Measurements from ENCODE around the gene SYT11. TPM values are rescaled to one million over a fixed set of nuclear protein-coding genes. Genes with fewer than 3 reads are reported as not detected.

Gene SYT11
- total and polyA plus RNA-seq, 10 donors, result 1.1 to 22.1 (median 11.9) TPM

GRCh38 chr1:155910621-155911121 is 51.3 kb downstream of the SYT11 start:
- no peak for DNase-seq
- Histone ChIP-seq H3K27ac (peak overlapping the region; percentile 76 to 94 (median 92)), H3K36me3 (peaks cover 0 to 83% (median 69%) of the 10 kb centered on the region in 6 donors), H3K4me1 (peaks cover 13 to 47% (median 29%) of the 10 kb centered on the region in 6 donors), H3K4me3 (peak overlapping the region; percentile 58 to 84 (median 69)), H3K9me3 (no peaks in the 10 kb centered on the region), H3K27me3 (replicated peaks in 1 of 7) (no peaks in the 10 kb centered on the region)
- intact Hi-C loops (cut with DNase I; ENCODE audit: low total_unique reads), result no loop called here
- TF ChIP-seq CTCF (IDR thresholded peaks at IDR 0.05 in 8 of 11, conservative IDR thresholded peaks at IDR 0.05 in 3 of 11) (no peak), POLR2A (IDR thresholded peaks at IDR 0.05) (no peak), POLR2AphosphoS5 (IDR thresholded peaks at IDR 0.05) (no peak)
- 2 to 6% (median 4%) methylated on average over 11 of the region's 11 CpGs for WGBS, 5 donors

GRCh38 chr1:155911156-155912055 is 52.0 kb downstream of the SYT11 start, which contains the start of gene RIT1:
Gene RIT1, minus strand, starts transcription at chr1:155911349. Its CDS starts 588 bp downstream, at chr1:155910761.
- Histone ChIP-seq H3K27ac (peak within 1 kb of the TSS; percentile 76 to 94 (median 92)), H3K4me1 (peaks cover 13 to 47% (median 29%) of the 10 kb centered on the region in 6 donors), H3K9me3 (no peaks in the 10 kb centered on the region), H3K27me3 (replicated peaks in 1 of 7) (no peaks in the 10 kb centered on the region), H3K36me3 (peaks cover 6 to 83% (median 70%) of the 10 kb centered on the region in 6 donors), H3K4me3 (peak within 1 kb of the TSS; percentile 58 to 84 (median 69))
- 6 to 14% (median 7%) methylated on average over 16 to 34 of the region's 34 CpGs for WGBS, 5 donors
- peak; percentile 96 for DNase-seq
- intact Hi-C loops (cut with DNase I; ENCODE audit: low total_unique reads), result no loop called here
- TF ChIP-seq CTCF (IDR thresholded peaks at IDR 0.05 in 8 of 11, conservative IDR thresholded peaks at IDR 0.05 in 3 of 11), result peak in 8 of 11 experiments; percentile 15 to 63 (median 49)
- peak in 2 of 3 donors; percentile 15 to 63 for TF ChIP-seq POLR2A (IDR thresholded peaks at IDR 0.05)
- TF ChIP-seq POLR2AphosphoS5 (IDR thresholded peaks at IDR 0.05), result peak; percentile 94 to 96 (median 95)

GRCh38 chr1:155912056-155912536 is 52.7 kb downstream of the SYT11 start:
- H3K9me3 ChIP-seq, result no peaks in the 10 kb centered on the region
- peaks cover 6 to 83% (median 69%) of the 10 kb centered on the region in 6 donors for H3K36me3 ChIP-seq
- no peak for TF ChIP-seq POLR2A (IDR thresholded peaks at IDR 0.05)
- TF ChIP-seq CTCF (IDR thresholded peaks at IDR 0.05 in 8 of 11, conservative IDR thresholded peaks at IDR 0.05 in 3 of 11), result no peak
- TF ChIP-seq POLR2AphosphoS5 (IDR thresholded peaks at IDR 0.05), result peak in 1 of 3 donors; percentile 4
- DNase-seq, result no peak
- peak overlapping the region; percentile 76 to 94 (median 92) for H3K27ac ChIP-seq
- 84 to 92% (median 89%) methylated on average over 10 to 11 of the region's 11 CpGs for WGBS, 5 donors
- H3K4me1 ChIP-seq, result peaks cover 13 to 44% (median 28%) of the 10 kb centered on the region in 6 donors
- intact Hi-C loops (cut with DNase I; ENCODE audit: low total_unique reads), result no loop called here
- H3K27me3 ChIP-seq (replicated peaks in 1 of 7), result no peaks in the 10 kb centered on the region
- peak overlapping the region in 1 of 8 donors; percentile 84 for H3K4me3 ChIP-seq

All from spleen (tissue), 11 donors.